NOMO-1 treated with DMSO at 0.1 percent for 48 hours (cell line): ENCODE results near the gene MYO15A.
A peak's percentile ranks its signal among the peaks of the same experiment; 100 is the strongest.

Experiments used
- DNase-seq: peaks from one replicate; lab custom pipeline; 2025; ENCODE audit not compliant: unreplicated experiment; lab: John Stamatoyannopoulos, UW

The MYO15A gene

GRCh38 chr17:18182978-18183333 lies 74.4 kb downstream of the MYO15A start:
- DNase-seq: peak; percentile 82

DNA sequence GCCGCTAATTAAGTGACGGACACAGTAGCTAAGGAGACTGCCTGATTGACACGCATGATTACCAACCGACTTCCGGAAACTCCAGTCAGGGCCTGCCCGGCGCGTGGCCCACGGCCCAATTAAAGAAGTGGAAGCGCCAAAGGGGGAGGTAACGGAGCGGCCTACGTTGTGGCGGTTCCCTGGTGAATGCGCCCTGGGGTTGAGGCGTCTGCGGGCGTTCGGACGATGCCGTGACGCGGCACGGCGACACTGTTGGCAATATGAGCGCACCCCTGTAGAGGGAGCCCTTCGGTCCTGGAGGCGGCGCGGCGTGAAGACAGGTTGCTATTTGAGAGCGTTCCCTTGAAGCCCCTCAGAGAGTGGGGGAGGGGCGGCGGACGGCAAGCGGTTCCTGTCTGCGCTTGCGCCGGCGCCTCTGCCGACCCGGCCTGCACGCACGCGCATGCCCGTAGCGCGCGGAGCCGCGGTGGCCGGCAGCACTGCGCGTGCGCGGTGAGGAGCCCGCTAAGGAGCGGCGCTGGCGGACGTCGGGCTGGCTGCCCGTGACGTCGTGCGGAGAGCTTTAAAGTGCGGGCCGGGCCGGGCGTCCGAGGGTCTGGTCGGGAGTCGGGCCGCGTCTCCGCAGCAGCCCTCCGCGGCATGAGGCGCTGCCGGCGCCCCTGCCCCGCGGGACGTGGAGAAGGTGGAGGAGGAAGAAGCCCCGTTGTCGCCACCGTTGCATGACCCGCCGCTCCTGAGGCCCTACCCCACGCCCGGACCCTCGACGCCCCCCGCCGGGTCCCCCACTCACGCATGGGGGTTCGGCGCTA lies 75.0 kb downstream of the MYO15A start, which contains the start of gene ALKBH5:
TSS of gene ALKBH5 (plus strand) at position 495 of the 809 bp plus-strand sequence. CDS start 416 bp downstream, outside the sequence.
- peak; percentile 99 for DNase-seq

DNA sequence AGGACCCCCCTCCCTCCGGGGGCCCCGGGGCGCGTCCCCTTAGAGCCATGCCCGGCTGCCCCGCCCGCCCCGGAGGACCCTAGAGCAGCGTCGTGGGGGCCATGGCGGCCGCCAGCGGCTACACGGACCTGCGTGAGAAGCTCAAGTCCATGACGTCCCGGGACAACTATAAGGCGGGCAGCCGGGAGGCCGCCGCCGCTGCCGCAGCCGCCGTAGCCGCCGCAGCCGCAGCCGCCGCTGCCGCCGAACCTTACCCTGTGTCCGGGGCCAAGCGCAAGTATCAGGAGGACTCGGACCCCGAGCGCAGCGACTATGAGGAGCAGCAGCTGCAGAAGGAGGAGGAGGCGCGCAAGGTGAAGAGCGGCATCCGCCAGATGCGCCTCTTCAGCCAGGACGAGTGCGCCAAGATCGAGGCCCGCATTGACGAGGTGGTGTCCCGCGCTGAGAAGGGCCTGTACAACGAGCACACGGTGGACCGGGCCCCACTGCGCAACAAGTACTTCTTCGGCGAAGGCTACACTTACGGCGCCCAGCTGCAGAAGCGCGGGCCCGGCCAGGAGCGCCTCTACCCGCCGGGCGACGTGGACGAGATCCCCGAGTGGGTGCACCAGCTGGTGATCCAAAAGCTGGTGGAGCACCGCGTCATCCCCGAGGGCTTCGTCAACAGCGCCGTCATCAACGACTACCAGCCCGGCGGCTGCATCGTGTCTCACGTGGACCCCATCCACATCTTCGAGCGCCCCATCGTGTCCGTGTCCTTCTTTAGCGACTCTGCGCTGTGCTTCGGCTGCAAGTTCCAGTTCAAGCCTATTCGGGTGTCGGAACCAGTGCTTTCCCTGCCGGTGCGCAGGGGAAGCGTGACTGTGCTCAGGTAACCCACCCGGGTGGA lies 75.8 kb downstream of the MYO15A start:
- DNase-seq: peak; percentile 24

- no peak for DNase-seq
Measured at GRCh38 chr17:18185391-18185790, 76.8 kb downstream of the MYO15A start.

DNA sequence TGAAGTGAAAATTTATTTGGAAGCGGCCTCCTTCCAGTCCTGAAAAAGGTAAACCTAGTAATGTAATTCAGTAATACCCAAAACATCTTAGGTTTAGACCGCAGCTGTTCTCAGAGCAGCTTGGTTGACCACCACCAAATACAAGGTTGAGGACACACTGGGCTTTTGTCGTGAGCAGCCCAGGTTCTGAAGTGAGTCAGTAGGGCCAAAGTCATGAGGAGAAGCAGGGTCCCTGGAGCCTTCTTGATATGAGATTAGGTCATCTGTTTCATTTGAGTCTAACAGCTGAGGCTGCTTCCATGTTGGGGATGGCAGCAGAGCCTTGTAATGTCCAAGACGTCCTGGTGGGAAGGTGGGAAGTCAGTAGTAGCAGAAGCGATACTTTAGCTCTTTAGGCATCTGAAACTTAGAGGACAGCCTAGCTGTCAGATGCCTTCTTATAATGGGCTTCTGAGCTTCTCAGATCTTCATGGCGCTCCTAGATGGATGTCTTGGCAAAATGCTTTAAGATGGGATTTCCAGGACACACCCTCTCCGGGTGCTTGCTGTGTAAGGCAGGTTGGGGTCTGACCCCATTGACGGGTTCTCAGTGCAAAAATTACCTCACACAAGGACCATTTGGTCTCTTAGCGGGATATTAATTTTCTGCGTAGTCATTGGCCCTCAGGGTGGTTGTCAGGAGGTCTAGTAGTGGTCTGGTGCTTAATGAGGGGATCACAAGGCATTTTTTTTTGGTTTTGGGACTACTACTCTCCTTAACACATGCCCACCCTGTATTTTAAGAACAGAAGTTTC lies 77.5 kb downstream of the MYO15A start:
- no peak for DNase-seq

GRCh38 chr17:18186627-18186982 lies 78.0 kb downstream of the MYO15A start:
- DNase-seq: no peak

DNA sequence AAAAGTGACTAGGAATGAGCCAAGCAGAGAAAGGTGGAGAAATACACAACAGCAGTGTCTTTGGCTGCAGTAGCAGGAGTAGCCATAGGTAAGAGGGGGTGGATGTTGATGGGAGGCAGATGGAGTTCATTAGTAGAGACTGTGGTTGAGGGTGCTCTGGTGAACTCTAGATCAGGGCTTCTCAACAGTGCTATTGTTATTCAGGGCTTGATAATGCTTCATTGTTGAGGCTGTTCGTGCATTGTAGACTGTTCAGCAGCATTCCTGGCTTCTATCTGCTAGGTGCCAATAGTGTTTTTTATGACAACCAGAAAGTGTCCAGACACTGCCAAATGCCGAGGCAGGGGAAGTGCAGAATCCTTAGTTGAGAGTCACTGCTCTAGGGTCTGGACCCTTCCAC lies 78.7 kb downstream of the MYO15A start:
- DNase-seq: no peak

DNA sequence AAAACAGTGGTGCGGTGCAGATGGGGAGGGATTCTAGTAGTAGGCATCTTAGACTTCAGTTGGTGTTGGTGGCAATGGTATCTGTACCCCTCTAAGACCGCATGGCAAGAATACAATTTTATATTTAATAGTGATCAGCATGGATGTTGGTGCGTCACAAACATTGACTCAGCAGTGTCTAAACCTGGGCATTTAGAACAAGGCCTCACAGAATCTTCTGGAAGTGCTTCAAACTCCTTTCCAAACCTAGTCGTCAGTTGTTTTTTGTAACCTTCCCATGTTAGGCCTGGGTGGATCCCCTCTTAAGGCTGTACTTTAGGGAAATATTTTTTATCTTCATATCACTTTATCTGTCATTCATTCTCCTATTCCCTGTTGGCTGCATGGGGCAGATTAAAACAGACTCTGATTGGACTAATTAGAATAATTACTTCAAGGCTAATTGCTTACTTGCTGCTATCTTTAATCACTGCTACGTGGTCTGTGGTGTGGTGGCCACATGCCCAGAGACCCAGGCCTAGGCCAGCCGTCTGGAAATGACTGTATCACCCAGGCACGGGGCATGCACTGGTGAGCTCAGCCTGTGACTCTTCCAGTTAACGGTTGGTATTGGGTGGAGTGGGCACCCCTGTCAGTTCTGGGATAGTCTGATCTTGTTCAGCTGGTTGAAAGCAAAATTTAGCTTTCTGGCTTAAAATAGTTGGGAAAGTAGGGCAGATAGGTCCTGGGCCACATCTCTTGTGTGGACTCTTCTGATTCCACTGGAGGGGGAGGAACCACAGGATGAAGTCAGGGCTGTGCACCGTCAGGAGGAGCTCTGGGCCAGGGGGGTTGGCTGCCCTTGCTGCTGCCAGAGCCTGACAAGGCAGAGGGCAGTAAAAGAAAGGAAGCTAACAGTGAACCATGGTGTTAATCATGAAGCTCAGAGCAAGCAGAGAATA lies 79.5 kb downstream of the MYO15A start:
- DNase-seq: no peak

GRCh38 chr17:18190628-18191235 lies 82.2 kb downstream of the MYO15A start:
- no peak for DNase-seq

DNA sequence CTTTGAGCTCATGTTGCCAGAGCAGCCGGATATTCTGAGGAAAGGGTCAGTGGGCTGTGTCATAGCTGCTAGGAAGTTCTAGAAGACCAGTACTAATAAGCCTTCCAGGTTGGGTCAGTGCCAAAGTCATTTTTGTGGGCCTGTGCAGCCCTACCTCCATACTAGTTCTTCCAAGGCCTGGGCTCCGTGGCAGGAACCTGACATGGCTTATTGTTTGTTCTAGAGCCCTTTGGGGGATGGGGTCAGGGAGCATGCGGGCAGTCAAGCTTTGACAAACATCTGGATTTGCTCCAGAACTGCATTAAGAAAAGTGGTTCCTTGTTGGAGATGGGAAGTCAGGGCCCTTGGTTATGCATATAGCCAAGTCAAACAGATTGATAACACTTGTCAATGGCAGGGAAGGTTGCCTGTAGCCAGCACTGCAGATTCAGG lies 82.7 kb downstream of the MYO15A start:
- DNase-seq: no peak

- DNase-seq: no peak
Measured at GRCh38 chr17:18191967-18192366, 83.4 kb downstream of the MYO15A start.

DNA sequence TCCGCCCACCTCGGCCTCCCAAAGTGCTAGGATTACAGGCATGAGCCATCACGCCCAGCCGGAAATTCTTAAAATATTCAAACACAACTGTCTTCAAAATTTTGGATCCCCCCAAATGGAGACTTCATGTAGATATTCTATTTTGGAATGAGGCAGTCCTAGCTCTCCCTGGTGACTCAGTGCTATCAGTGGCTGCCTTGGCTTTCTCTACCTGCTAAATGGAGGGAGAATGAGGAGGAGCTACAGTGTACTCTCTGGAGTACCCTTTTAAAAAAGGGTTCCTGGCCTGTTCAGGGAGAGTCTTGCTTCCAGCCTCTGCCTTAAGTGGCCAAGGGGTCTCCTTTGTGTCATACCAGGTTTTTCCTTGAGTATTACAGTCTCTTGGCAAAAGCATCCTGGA lies 85.8 kb downstream of the MYO15A start:
- no peak for DNase-seq

- DNase-seq: no peak
Measured at GRCh38 chr17:18194804-18195203, 86.2 kb downstream of the MYO15A start.

- no peak for DNase-seq
Measured at GRCh38 chr17:18195246-18195645, 86.7 kb downstream of the MYO15A start.

GRCh38 chr17:18197535-18198194 lies 89.1 kb downstream of the MYO15A start:
- no peak for DNase-seq

- no peak for DNase-seq
Measured at GRCh38 chr17:18198530-18198929, 90.0 kb downstream of the MYO15A start.

DNA sequence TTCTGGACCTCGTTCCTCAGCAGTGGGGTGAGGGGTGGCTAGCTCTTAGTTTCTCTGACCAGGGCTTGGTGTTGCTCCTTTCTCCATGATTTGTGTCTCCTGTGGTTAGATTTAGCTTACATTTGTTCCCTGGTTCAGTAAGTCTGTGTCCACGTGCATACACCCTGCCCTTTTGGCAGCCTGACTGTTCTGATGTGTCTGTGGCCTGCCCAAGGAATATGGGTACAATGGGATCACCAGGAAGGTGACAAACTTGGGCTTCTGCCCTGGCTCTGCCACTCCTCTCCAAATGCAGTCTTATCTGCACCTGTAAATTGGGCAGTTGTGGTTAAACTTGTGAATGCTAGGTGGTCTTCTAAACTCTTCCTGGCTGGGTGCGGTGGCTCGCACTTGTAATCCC lies 92.6 kb downstream of the MYO15A start:
- no peak for DNase-seq

- no peak for DNase-seq
Measured at GRCh38 chr17:18203308-18203707, 94.8 kb downstream of the MYO15A start.

DNA sequence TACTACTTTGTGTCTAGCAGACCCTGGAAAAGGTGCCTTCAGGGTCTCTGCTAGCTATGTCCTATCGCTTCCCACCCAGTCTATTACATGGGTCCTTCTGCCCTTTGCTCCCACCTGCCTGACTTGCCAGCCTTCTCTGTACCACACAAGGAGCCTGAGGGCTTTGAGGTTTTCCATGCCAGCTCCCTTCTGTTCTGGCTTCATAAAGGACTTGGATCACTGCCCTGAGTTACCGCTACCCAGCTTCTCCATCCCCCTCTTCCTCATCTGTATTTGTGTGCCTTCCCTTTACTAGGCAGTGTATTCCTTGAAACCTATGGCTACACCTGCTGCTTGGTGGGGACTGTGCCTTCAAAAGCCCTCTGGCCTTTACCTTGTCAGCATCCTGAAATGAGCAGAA lies 97.3 kb downstream of the MYO15A start:
- DNase-seq: no peak
